ENCODE results near the gene PAQR6. TPM values are rescaled to one million over a fixed set of nuclear protein-coding genes. Genes with fewer than 3 reads are reported as not detected.
A peak's percentile ranks its signal among the peaks of the same experiment; 100 is the strongest.

PAQR6 gene
- total RNA-seq, 4 donors from 2014 or later, result 2.0 to 8.4 (median 4.6) TPM

DNA sequence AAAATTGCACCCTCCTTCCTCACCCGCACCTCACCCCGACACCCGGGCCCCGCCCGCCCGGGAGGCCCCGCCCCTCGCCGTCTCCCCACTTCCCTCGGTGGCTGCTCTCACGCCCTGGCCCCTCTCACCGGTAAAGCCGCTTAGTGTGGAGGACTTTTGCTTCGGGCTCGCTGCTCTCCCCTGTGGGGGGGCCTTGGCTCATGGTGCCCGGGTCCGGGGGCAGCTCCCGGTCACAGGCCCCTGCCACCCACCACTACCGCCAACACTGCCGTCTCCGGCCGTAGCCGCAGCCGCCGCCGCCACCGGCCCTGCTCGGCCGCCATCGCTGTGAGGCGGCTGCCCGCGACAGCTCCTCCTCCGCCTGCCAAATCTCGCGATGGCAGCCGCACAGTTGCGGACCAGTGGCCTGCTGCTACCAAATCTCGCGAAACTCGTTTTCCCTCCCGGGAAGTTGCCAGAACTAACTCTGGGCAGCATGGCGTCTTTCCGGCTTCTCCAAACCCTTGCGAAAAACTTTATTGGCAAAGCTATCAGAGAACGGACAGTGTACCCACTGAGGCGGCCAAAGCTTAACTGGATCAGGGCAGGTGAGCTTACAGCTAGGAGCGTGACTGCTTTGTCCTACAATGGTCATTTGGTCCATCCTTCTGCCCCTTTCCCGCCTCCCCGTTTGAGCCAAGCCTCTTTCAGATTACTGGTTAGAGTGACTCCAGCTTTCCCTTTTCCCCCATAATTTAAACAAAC lies 34.8 kb upstream of the PAQR6 start, which contains the start of gene SMG5:
Gene SMG5 (minus strand): TSS at position 347 of the 744 bp plus-strand sequence. CDS start 145 bp downstream, at position 202.
- peak in 1 of 2 donors; percentile 49 for TF ChIP-seq POLR2A (IDR thresholded peaks at IDR 0.05)
- TF ChIP-seq, protein P1, sequence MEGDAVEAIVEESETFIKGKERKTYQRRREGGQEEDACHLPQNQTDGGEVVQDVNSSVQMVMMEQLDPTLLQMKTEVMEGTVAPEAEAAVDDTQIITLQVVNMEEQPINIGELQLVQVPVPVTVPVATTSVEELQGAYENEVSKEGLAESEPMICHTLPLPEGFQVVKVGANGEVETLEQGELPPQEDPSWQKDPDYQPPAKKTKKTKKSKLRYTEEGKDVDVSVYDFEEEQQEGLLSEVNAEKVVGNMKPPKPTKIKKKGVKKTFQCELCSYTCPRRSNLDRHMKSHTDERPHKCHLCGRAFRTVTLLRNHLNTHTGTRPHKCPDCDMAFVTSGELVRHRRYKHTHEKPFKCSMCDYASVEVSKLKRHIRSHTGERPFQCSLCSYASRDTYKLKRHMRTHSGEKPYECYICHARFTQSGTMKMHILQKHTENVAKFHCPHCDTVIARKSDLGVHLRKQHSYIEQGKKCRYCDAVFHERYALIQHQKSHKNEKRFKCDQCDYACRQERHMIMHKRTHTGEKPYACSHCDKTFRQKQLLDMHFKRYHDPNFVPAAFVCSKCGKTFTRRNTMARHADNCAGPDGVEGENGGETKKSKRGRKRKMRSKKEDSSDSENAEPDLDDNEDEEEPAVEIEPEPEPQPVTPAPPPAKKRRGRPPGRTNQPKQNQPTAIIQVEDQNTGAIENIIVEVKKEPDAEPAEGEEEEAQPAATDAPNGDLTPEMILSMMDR (IDR thresholded peaks at IDR 0.05), result no peak
- peak within 1 kb of the TSS; percentile 84 for H3K4me3 ChIP-seq (ENCODE audit: low read depth, poor library complexity, severe bottlenecking)
- 1% methylated on average over 36 to 38 of the region's 50 CpGs for WGBS, 2 donors
- intact Hi-C loops (cut with DNase I; ENCODE audit: low total_unique reads), result no loop called here
- peak; percentile 96 to 99 for DNase-seq (ENCODE audit: low spot score in 2 of 2)

DNA sequence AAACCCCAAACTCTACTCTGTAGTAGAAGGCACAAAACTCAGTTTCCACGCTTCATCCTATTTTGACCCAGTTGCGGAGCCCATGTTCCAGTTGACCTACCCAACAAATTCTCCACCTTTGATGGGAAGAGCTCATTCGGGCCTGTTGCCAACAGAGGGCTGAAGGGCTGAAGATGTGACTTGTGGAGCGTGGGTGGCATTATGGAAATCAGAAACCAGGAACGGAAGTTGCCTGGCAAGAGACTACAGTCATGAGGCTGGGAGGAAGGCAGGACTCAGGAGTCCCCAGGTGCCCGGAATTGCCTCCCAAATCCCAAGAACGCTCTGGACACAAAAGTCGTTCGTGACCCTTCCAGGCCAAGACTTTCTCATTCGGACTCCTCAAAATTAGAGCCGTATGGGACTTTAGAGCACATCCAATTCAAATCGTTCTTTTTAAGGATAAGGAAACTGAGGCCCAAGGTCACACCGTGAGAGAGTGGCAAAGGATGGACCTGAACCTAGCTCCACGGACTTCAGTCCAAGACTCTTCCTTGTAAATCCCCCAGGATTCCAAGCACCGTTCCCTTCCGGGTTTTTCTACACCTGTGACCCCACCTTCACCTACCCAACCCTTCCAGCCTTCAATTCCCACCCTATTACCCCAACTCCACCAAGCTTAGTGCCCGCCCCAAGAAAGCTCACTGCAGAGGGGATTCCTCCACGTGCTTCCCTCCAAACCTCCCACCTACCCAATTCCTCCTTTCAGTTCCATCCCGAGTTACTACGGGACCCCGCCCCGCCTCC lies 34.0 kb upstream of the PAQR6 start:
- no peak for DNase-seq (ENCODE audit: low spot score in 2 of 2)
- intact Hi-C loops (cut with DNase I; ENCODE audit: low total_unique reads), result no loop called here
- WGBS, 2 donors, result 6 to 8% methylated on average over 22 of the region's 22 CpGs
- no peak for TF ChIP-seq POLR2A (IDR thresholded peaks at IDR 0.05)
- TF ChIP-seq, protein P1 (IDR thresholded peaks at IDR 0.05), result no peak
- H3K4me3 ChIP-seq (ENCODE audit: low read depth, poor library complexity, severe bottlenecking), result peak overlapping the region; percentile 84

DNA sequence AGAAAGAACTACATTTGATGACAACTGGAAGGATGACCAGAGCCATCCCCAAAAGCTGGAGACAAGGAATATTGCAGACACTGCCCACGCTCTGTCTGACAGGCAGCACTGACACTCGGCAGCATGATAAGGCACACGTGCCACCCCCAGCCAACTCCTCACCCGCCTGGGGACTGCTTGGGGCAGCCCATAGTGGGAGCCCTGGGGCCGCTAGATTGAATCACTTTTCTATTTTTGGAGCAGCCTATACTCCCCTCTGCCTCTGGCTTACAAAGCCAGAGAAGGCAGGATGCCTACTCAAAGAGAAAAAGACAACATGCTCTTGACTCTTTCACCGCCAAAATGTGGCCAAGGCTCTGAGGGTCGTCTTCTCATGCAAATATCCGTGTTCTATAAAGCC lies 33.4 kb upstream of the PAQR6 start:
- no peak overlapping the region for H3K4me3 ChIP-seq (ENCODE audit: low read depth, poor library complexity, severe bottlenecking)
- no peak for DNase-seq (ENCODE audit: low spot score in 2 of 2)
- no peak for TF ChIP-seq POLR2A (IDR thresholded peaks at IDR 0.05)
- TF ChIP-seq, protein P1 (IDR thresholded peaks at IDR 0.05), result no peak
- intact Hi-C loops (cut with DNase I; ENCODE audit: low total_unique reads), result no loop called here
- 11 to 15% methylated on average over 8 of the region's 8 CpGs for WGBS, 2 donors

DNA sequence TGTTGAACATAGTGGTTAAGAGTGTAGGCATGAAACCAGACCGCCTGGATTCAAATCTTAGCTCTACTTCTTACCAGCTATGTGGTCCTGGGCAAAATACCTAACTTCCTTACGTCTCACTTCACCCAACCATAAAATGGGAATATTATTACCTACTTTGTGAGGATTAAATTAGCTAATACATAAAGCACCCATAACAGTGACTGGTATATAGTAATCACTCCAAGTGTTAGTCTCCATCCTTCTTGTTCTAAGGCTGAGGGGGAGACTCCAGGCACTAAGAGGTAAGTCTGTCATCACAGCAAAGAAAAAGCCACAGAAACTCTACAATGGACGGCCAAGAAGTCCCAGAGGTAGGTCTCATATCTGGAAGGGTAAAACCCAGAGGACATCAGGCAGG lies 32.0 kb upstream of the PAQR6 start:
- H3K4me3 ChIP-seq (ENCODE audit: low read depth, poor library complexity, severe bottlenecking), result no peak overlapping the region
- WGBS, 2 donors, result 89 to 95% methylated on average over 3 of the region's 3 CpGs
- DNase-seq (ENCODE audit: low spot score in 2 of 2), result no peak
- intact Hi-C loops (cut with DNase I; ENCODE audit: low total_unique reads), result no loop called here
- no peak for TF ChIP-seq POLR2A (IDR thresholded peaks at IDR 0.05)
- TF ChIP-seq, protein P1 (IDR thresholded peaks at IDR 0.05), result no peak

DNA sequence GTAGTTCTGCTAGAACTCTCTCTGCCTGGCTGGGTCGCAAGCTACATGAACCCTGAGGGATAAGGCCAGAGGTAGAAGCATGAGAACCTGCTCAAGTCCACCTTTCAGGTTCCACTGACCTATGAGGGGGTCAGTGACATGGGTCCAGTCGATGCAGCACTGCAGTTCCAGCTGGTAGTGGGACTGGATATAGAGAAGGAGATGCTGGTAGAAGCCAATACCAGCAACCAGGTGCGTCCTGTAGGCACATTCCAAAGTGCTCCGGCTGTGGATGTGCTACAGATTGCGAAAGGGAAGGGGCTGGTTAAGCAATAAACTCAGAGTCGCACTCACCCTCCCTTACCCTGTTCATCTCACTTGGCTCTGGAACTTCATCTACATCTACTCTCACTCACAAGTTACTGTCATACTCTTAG lies 29.1 kb upstream of the PAQR6 start:
- TF ChIP-seq, protein P1 (IDR thresholded peaks at IDR 0.05), result no peak
- TF ChIP-seq POLR2A (IDR thresholded peaks at IDR 0.05), result no peak
- DNase-seq (ENCODE audit: low spot score in 2 of 2), result peak in 1 of 2 donors; percentile 77
- no peak overlapping the region for H3K4me3 ChIP-seq (ENCODE audit: low read depth, poor library complexity, severe bottlenecking)
- WGBS, 2 donors, result 60 to 66% methylated on average over 6 of the region's 6 CpGs
- intact Hi-C loops (cut with DNase I; ENCODE audit: low total_unique reads), result no loop called here

All from lower leg skin (tissue), 4 donors.